Transverse colon (tissue), 4 donors: Measurements from ENCODE around the gene DACT3. TPM values are rescaled to one million over a fixed set of nuclear protein-coding genes. Genes with fewer than 3 reads are reported as not detected.

Experiments used
- DNase-seq: peaks from one replicate; pipeline ENCODE4 v3.0.0-alpha.2; 2019
- H3K27ac ChIP-seq, 4 donors: fragments of 200-600 bp; sonication (generic); 2 replicates each; pipeline ENCODE4 v1.5.1; 2016 to 2018; ENCODE audit warnings: inconsistent platforms in 4 of 4
- H3K27me3 ChIP-seq: fragments of 200-600 bp; sonication (generic); 2 replicates; pipeline ENCODE4 v1.5.1; 2017; ENCODE audit warnings: inconsistent platforms
- H3K36me3 ChIP-seq, 4 donors: fragments of 200-600 bp; sonication (generic); 2 replicates each; pipeline ENCODE4 v1.5.1; 2017 to 2019; ENCODE audit warnings: inconsistent platforms in 4 of 4
- H3K4me1 ChIP-seq, 4 donors: fragments of 200-600 bp; sonication (generic); 2 replicates each; pipeline ENCODE4 v1.5.1; 2017 to 2020; ENCODE audit warnings: inconsistent platforms in 4 of 4
- H3K4me3 ChIP-seq, 4 donors: fragments of 200-600 bp; sonication (generic); 1 replicate in 1 of 4; 2 replicates in 3 of 4; pipeline versions ENCODE4 v1.5.1 to v1.6.1; 2017 to 2019; ENCODE audit warnings: inconsistent platforms in 4 of 4
- H3K9me3 ChIP-seq, 2 donors: fragments of 200-600 bp; sonication (generic); 2 replicates each; pipeline ENCODE4 v1.5.1; 2017 to 2019; ENCODE audit warnings: inconsistent platforms in 2 of 2
- EP300 ChIP-seq: sonication (generic); formaldehyde crosslinking; IDR thresholded peaks from one replicate; pipeline ENCODE4 v1.6.1; 2017; ENCODE audit warnings: antibody characterized with exemption, low read depth
- POLR2A ChIP-seq: fragments of 450-650 bp; IDR thresholded peaks from one replicate; pipeline ENCODE4 v1.6.1; 2016; ENCODE audit warnings: antibody characterized with exemption, mild to moderate bottlenecking, moderate library complexity
- POLR2AphosphoS5 ChIP-seq, 3 donors: sonication (generic); formaldehyde crosslinking; IDR thresholded peaks; one replicate each; pipeline ENCODE4 v1.6.1; 2016; ENCODE audit warnings: antibody characterized with exemption in 3 of 3
- WGBS, 2 donors: methylation state at CpG; one replicate each; pipeline ENCODE4 v1.1.5; 2018; ENCODE audit warnings: low coverage in 1 of 2; 5-methylcytosine and 5-hydroxymethylcytosine counted together
- in situ Hi-C, 4 donors: fragments of 200-750 bp; cut with MboI; loops; one replicate each; pipeline versions ENCODE4 v1.15.0 to v1.15.1; 2017; ENCODE audit warnings: low sequenced_read_pairs in 3 of 4, low pct_ligation_motif_present in 1 of 4, low pct_unique_long_range_greater_than_20kb in 1 of 4
- intact Hi-C: fragments of 100-400 bp; cut with DNase I; formaldehyde crosslinking; loops from one replicate; pipeline ENCODE4 v1.15.1; 2023; ENCODE audit warnings: low total_unique reads
- total RNA-seq, 4 donors: library from RNA; depleted of rRNA; stranded (reverse); fragments of >200 nt; gene quantifications; one replicate each; pipeline ENCODE4 v1.1.0, GENCODE V29; 2016
- TF ChIP-seq, protein P1 (sequence below), 5 experiments: fragments of 200-600 bp in 3 of 5; fragments of 450-650 bp in 2 of 5; sonication (generic) in 3 of 5; IDR thresholded peaks; 1 replicate in 2 of 5; 2 replicates in 3 of 5; pipeline ENCODE4 v1.5.1; 2016 to 2017; ENCODE audit warnings: antibody characterized with exemption in 5 of 5, inconsistent platforms in 3 of 5, mild to moderate bottlenecking in 2 of 5, moderate library complexity in 1 of 5

Gene DACT3
- total RNA-seq, 4 donors from 2014 or later = 5.3 to 27.1 (median 7.5) TPM

DNA sequence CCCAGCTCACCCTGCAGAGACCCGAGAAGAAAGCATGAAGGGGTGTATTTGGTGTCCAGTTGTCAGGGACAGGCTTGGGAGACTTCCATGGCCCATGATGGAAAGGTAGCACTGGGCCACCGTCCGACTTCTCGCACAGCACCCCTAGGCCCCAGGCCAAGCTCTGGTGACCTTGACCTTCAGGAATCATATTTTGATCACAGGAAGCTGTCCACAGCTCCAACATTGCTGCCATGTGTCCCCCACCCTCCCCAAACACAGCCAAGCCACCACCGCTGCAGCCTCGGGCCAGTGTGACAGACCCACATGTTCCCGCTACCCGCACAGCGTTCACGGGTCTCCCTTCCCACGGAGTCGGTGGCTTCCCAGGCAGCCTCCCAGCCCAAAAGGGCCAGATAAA, 35.3 kb downstream of the DACT3 start:
- 82% methylated on average over 12 of the region's 12 CpGs; no CpG with 5 or more reads in 1 of the 2 donors for WGBS, 2 donors
- no peak for TF ChIP-seq EP300
- no peak for TF ChIP-seq POLR2AphosphoS5 (IDR thresholded peaks at IDR 0.05)
- TF ChIP-seq, protein P1, sequence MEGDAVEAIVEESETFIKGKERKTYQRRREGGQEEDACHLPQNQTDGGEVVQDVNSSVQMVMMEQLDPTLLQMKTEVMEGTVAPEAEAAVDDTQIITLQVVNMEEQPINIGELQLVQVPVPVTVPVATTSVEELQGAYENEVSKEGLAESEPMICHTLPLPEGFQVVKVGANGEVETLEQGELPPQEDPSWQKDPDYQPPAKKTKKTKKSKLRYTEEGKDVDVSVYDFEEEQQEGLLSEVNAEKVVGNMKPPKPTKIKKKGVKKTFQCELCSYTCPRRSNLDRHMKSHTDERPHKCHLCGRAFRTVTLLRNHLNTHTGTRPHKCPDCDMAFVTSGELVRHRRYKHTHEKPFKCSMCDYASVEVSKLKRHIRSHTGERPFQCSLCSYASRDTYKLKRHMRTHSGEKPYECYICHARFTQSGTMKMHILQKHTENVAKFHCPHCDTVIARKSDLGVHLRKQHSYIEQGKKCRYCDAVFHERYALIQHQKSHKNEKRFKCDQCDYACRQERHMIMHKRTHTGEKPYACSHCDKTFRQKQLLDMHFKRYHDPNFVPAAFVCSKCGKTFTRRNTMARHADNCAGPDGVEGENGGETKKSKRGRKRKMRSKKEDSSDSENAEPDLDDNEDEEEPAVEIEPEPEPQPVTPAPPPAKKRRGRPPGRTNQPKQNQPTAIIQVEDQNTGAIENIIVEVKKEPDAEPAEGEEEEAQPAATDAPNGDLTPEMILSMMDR (IDR thresholded peaks at IDR 0.05) = no peak
- no peak for TF ChIP-seq POLR2A
- peaks cover 14 to 46% (median 18%) of the 10 kb centered on the region in 4 donors for H3K4me1 ChIP-seq
- in situ Hi-C loops (no loop called here), intact Hi-C loops (no loop called here)
- H3K4me3 ChIP-seq = no peak overlapping the region
- H3K27ac ChIP-seq = peak overlapping the region; percentile 55 to 82 (median 68)
- no peak for DNase-seq
- H3K9me3 ChIP-seq = no peaks in the 10 kb centered on the region
- H3K27me3 ChIP-seq = peaks cover 2% of the 10 kb centered on the region
- no peaks in the 10 kb centered on the region for H3K36me3 ChIP-seq

GRCh38 chr19:46624958-46625661, 35.9 kb downstream of the DACT3 start, which contains the start of gene PTGIR:
Gene PTGIR, minus strand, starts transcription at chr19:46625089. Its CDS starts 864 bp downstream, at chr19:46624225.
- Histone ChIP-seq H3K27me3 (peaks cover 2% of the 10 kb centered on the region), H3K4me3 (peak within 1 kb of the TSS in 1 of 4 donors; percentile 12), H3K9me3 (no peaks in the 10 kb centered on the region), H3K36me3 (no peaks in the 10 kb centered on the region), H3K27ac (peak within 1 kb of the TSS; percentile 55 to 82 (median 68)), H3K4me1 (peaks cover 19 to 53% (median 24%) of the 10 kb centered on the region in 4 donors)
- in situ Hi-C loops = no loop called here
- TF ChIP-seq POLR2AphosphoS5 (IDR thresholded peaks at IDR 0.05) (peak in 2 of 3 donors; percentile 24 to 37), POLR2A (no peak), EP300 (no peak)
- TF ChIP-seq, protein P1 (IDR thresholded peaks at IDR 0.05) = no peak
- peak; percentile 52 for DNase-seq
- 12 to 16% methylated on average over 5 to 13 of the region's 13 CpGs for WGBS, 2 donors
- intact Hi-C loops = no loop called here

DNA sequence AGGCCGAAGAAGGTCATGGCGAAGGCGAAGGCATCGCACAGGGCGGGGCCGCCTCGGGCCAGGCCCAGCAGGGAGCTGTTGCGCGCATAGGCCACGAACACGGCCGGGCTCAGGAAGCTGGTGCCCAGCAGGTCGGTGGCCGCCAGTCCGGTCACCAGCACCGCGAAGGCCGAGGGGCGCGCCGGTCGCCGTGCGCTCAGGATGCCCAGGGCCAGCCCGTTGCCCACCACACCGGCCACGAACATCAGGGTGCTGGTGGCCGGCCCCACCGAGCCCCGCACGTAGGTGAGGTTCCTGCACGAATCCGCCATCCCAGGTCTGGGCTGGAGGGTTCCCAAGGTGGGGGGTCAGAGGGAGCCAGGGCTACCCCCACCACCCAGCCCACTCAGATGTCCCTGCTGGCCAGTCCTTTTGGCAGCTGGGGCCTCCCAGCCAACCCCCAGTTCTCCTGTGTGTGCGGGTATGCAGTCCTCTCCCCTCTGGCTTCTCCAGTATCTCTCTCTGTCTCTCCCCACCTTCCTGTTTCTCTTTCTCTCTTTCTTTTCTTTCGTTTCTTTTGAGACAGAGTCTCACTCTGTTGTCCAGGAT, 37.0 kb downstream of the DACT3 start:
- intact Hi-C loops (no loop called here), in situ Hi-C loops (no loop called here)
- peaks cover 2% of the 10 kb centered on the region for H3K27me3 ChIP-seq
- TF ChIP-seq, protein P1 (IDR thresholded peaks at IDR 0.05) = no peak
- no peak for TF ChIP-seq EP300
- H3K4me1 ChIP-seq = peaks cover 22 to 61% (median 31%) of the 10 kb centered on the region in 4 donors
- 31 to 94% methylated on average over 2 to 31 of the region's 35 CpGs for WGBS, 2 donors
- no peak for DNase-seq
- peak overlapping the region; percentile 55 to 82 (median 68) for H3K27ac ChIP-seq
- H3K9me3 ChIP-seq = no peaks in the 10 kb centered on the region
- H3K36me3 ChIP-seq = no peaks in the 10 kb centered on the region
- H3K4me3 ChIP-seq = peak overlapping the region in 1 of 4 donors; percentile 12

- TF ChIP-seq EP300 (no peak), POLR2A (no peak), POLR2AphosphoS5 (IDR thresholded peaks at IDR 0.05) (no peak)
- TF ChIP-seq, protein P1 (IDR thresholded peaks at IDR 0.05) = no peak
- H3K27me3 ChIP-seq = peaks cover 2% of the 10 kb centered on the region
- intact Hi-C loops (no loop called here), in situ Hi-C loops (no loop called here)
- DNase-seq = no peak
- no peaks in the 10 kb centered on the region for H3K9me3 ChIP-seq
- WGBS, 2 donors = 45% methylated on average over 7 of the region's 7 CpGs; no CpG with 5 or more reads in 1 of the 2 donors
- H3K4me1 ChIP-seq = peaks cover 22 to 75% (median 31%) of the 10 kb centered on the region in 4 donors
- H3K27ac ChIP-seq = peak overlapping the region in 3 of 4 donors; percentile 68 to 80 (median 75)
- no peak overlapping the region for H3K4me3 ChIP-seq
- no peaks in the 10 kb centered on the region for H3K36me3 ChIP-seq
These were observed 38.9 kb downstream of the DACT3 start for GRCh38 chr19:46622118-46622446.
